K562 (cell line): Measurements from ENCODE around the gene MAN2A1. TPM values are rescaled to one million over a fixed set of nuclear protein-coding genes. Genes with fewer than 3 reads are reported as not detected.
A peak's percentile ranks its signal among the peaks of the same experiment; 100 is the strongest.

Experiments
- CBX8 ChIP-seq: fragments of 200-600 bp; sonication (generic); IDR thresholded peaks from 2 replicates; pipeline ENCODE4 v1.6.1; 2012; ENCODE audit warnings: borderline replicate concordance, mixed run types, low read depth, mild to moderate bottlenecking, moderate library complexity, mixed read lengths, low read length, control low read depth, inconsistent platforms; ENCODE audit not compliant: poor library complexity, severe bottlenecking; ENCODE audit errors: extremely low read depth
- CTBP1 ChIP-seq: fragments of 450-650 bp; IDR thresholded peaks from 2 replicates; pipeline ENCODE4 v1.6.1; 2016; ENCODE audit warnings: borderline replicate concordance
- ETS1 ChIP-seq: conservative IDR thresholded peaks from 2 replicates; pipeline ENCODE4 v1.6.1; 2011; ENCODE audit warnings: low read depth, mild to moderate bottlenecking, low read length; ENCODE audit not compliant: control insufficient read depth
- ETV1 ChIP-seq: fragments of 450-650 bp; conservative IDR thresholded peaks from 2 replicates; pipeline ENCODE4 v1.6.1; 2016; ENCODE audit warnings: missing genetic modification characterization, control low read depth, low read depth, missing compliant biosample characterization
- FOS ChIP-seq: IDR thresholded peaks from 3 replicates; pipeline ENCODE4 v1.6.1; 2011; ENCODE audit not compliant: insufficient read length; ENCODE audit errors: extremely low read depth
- FOXO4 ChIP-seq: fragments of 450-650 bp; formaldehyde crosslinking; IDR thresholded peaks from 2 replicates; pipeline ENCODE4 v1.4.0; 2020; ENCODE audit warnings: mild to moderate bottlenecking, moderate library complexity
- KDM4B ChIP-seq, 2 experiments: fragments of 450-650 bp in 1 of 2; sonication (generic) in 1 of 2; IDR thresholded peaks; 2 replicates each; pipeline ENCODE4 v1.6.1; 2016 to 2017; ENCODE audit warnings: borderline replicate concordance in 2 of 2, antibody characterized with exemption in 1 of 2, low read depth in 1 of 2, mild to moderate bottlenecking in 1 of 2
- MLLT1 ChIP-seq, 2 experiments: fragments of 450-650 bp; IDR thresholded peaks; 2 replicates each; pipeline ENCODE4 v1.6.1; 2016
- MTA3 ChIP-seq: fragments of 450-650 bp; formaldehyde crosslinking; IDR thresholded peaks from 2 replicates; pipeline ENCODE4 v1.6.1; 2017; ENCODE audit warnings: mild to moderate bottlenecking, borderline replicate concordance
- NFYB ChIP-seq: IDR thresholded peaks from 2 replicates; pipeline ENCODE4 v1.6.1; 2011; ENCODE audit warnings: mild to moderate bottlenecking, moderate library complexity; ENCODE audit not compliant: insufficient read length; ENCODE audit errors: extremely low read depth
- ZNF431 ChIP-seq: sonication (generic); formaldehyde crosslinking; IDR thresholded peaks from 2 replicates; pipeline ENCODE4 v1.8.0; 2022; ENCODE audit warnings: mild to moderate bottlenecking, missing genetic modification reagents
- ZNF518B ChIP-seq: fragments of 250-450 bp; sonication (Bioruptor Pico); IDR thresholded peaks from 2 replicates; pipeline ENCODE4 v1.5.0; 2021; ENCODE audit warnings: mild to moderate bottlenecking, moderate library complexity
- ZNF644 ChIP-seq: fragments of 200-800 bp; sonication (Bioruptor generic); IDR thresholded peaks from 2 replicates; pipeline ENCODE4 v1.6.1; 2016; ENCODE audit warnings: low read depth, missing genetic modification characterization, missing compliant biosample characterization
- ZNF766 ChIP-seq: fragments of 200-800 bp; sonication (Bioruptor generic); conservative IDR thresholded peaks from 2 replicates; pipeline ENCODE4 v1.6.1; 2016; ENCODE audit warnings: missing genetic modification characterization, missing compliant biosample characterization
- polyA plus RNA-seq, 8 experiments: library from polyadenylated mRNA; depleted of rRNA in 4 of 8; stranded (reverse) in 5 of 8; unstranded in 3 of 8; fragments of >200 nt; fragmentation: Nextera tagmentation in 2 of 8; fragmentation: Illumina TruSeq in 1 of 8; extraction: Ambion mirVana in 2 of 8; extraction: Trizol in 1 of 8; gene quantifications; 2 replicates each; pipeline versions ENCODE4 v1.2.1 to v1.2.3, GENCODE V29; 2011 to 2014; ENCODE audit warnings: inconsistent platforms in 1 of 8, missing spikeins in 1 of 8
- total RNA-seq, 7 experiments: library from RNA; depleted of rRNA in 6 of 7; stranded (reverse); fragments of >200 nt in 6 of 7; fragmentation: Illumina TruSeq in 2 of 7; extraction: Trizol in 2 of 7; gene quantifications; 2 replicates each; pipeline versions ENCODE4 v1.2.1 to v1.2.3, GENCODE V29; 2011 to 2021; ENCODE audit warnings: low replicate concordance in 1 of 7
- TF ChIP-seq, protein P1 (sequence below): fragments of 450-650 bp; IDR thresholded peaks from 2 replicates; pipeline ENCODE4 v1.6.1; 2016; ENCODE audit warnings: mild to moderate bottlenecking
- TF ChIP-seq, protein P2 (sequence below): fragments of 250-450 bp; sonication (Bioruptor Pico); IDR thresholded peaks from 2 replicates; pipeline ENCODE4 v1.8.0; 2022; ENCODE audit warnings: moderate library complexity, mild to moderate bottlenecking, inconsistent platforms

The MAN2A1 gene
- total and polyA plus RNA-seq, 9 of the 15 experiments (the other 6 are each of a cell fraction or from before 2014, with no cell fraction given): 5.2 to 32.0 (median 19.8) TPM

GRCh38 chr5:109656829-109657228 lies 32.9 kb upstream of the MAN2A1 start (continued):
- TF ChIP-seq, protein P1, sequence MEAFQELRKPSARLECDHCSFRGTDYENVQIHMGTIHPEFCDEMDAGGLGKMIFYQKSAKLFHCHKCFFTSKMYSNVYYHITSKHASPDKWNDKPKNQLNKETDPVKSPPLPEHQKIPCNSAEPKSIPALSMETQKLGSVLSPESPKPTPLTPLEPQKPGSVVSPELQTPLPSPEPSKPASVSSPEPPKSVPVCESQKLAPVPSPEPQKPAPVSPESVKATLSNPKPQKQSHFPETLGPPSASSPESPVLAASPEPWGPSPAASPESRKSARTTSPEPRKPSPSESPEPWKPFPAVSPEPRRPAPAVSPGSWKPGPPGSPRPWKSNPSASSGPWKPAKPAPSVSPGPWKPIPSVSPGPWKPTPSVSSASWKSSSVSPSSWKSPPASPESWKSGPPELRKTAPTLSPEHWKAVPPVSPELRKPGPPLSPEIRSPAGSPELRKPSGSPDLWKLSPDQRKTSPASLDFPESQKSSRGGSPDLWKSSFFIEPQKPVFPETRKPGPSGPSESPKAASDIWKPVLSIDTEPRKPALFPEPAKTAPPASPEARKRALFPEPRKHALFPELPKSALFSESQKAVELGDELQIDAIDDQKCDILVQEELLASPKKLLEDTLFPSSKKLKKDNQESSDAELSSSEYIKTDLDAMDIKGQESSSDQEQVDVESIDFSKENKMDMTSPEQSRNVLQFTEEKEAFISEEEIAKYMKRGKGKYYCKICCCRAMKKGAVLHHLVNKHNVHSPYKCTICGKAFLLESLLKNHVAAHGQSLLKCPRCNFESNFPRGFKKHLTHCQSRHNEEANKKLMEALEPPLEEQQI: no peak
- TF ChIP-seq CTBP1: peak; percentile 21; the same call in 1 of the 2 replicates
- TF ChIP-seq ZNF644: no peak; the same call in none of the 2 replicates
- TF ChIP-seq MTA3: 0 out of 2 replicates have a peak, but pooled peaks have one; percentile 48
- no peak for TF ChIP-seq ZNF431 (CRISPR knock-in tag)
- TF ChIP-seq FOXO4: no peak
- TF ChIP-seq, protein P2, sequence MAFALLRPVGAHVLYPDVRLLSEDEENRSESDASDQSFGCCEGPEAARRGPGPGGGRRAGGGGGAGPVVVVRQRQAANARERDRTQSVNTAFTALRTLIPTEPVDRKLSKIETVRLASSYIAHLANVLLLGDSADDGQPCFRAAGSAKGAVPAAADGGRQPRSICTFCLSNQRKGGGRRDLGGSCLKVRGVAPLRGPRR (CRISPR knock-in tag): no peak
- TF ChIP-seq CBX8: no peak
- peak; percentile 6 for TF ChIP-seq FOS
- peak; percentile 61 for TF ChIP-seq NFYB
- TF ChIP-seq ZNF766 (CRISPR knock-in tag): 0 out of 2 replicates have a peak, but pooled peaks have one; percentile 30
- TF ChIP-seq MLLT1 (IDR thresholded peaks at IDR 0.05): peak in 1 of 2 experiments; percentile 95; a peak in 2 of 4 replicates
- TF ChIP-seq ZNF518B: no peak
- TF ChIP-seq KDM4B (IDR thresholded peaks at IDR 0.05; ENCODE audit: borderline replicate concordance in 2 of 2, low read depth in 1 of 2): no peak
- peak; percentile 83 for TF ChIP-seq ETV1 (tag)
- TF ChIP-seq ETS1: no peak
